Measurements from ENCODE around the gene TCTN1. TPM values are rescaled to one million over a fixed set of nuclear protein-coding genes. Genes with fewer than 3 reads are reported as not detected.

Gene TCTN1
- total and polyA plus RNA-seq, 2 donors (not counting 3 experiments of a cell fraction or from before 2014, with no cell fraction given): 21.1 to 23.3 TPM

GRCh38 chr12:110694330-110694901 is 80.5 kb downstream of the TCTN1 start:
- Histone ChIP-seq H3K27me3 (ENCODE audit: control insufficient read depth in 2 of 2, insufficient read depth in 2 of 2, low read length in 2 of 2) (no peaks in the 10 kb centered on the region), H3K79me2 (ENCODE audit: control insufficient read depth, insufficient read depth, low read length) (no peaks in the 10 kb centered on the region), H3K9me3 (replicated peaks; ENCODE audit: control insufficient read depth, insufficient read depth, low read length) (no peaks in the 10 kb centered on the region), H3K4me3 (replicated peaks in 1 of 3; ENCODE audit: insufficient read depth in 1 of 3, low read depth in 1 of 3, low read length in 3 of 3) (no peak overlapping the region), H2AFZ (ENCODE audit: low read depth, low read length) (no peak overlapping the region), H3K27ac (ENCODE audit: insufficient read depth, low read depth, low read length) (no peak overlapping the region), H3K4me2 (ENCODE audit: insufficient read depth, low read length) (no peak overlapping the region), H3K36me3 (ENCODE audit: control insufficient read depth in 2 of 2, extremely low read depth in 1 of 2, insufficient read depth in 2 of 2, low read length in 2 of 2) (no peaks in the 10 kb centered on the region), H3K9ac (replicated peaks; ENCODE audit: extremely low read depth, insufficient read depth, low read length) (no peak overlapping the region), H3K9me1 (replicated peaks; ENCODE audit: control insufficient read depth, extremely low read depth, insufficient read depth, low read length) (no peaks in the 10 kb centered on the region), H3K4me1 (ENCODE audit: control insufficient read depth, extremely low read depth, insufficient read depth, low read length) (peaks cover 7% of the 10 kb centered on the region), H4K20me1 (replicated peaks; ENCODE audit: control insufficient read depth, extremely low read depth, insufficient read depth, low read length) (no peaks in the 10 kb centered on the region)
- no TSS peak for BruUV-seq (replicated peaks)
- dilution Hi-C loops (cut with MboI; ENCODE audit: extremely low pct_ligation_motif_present, low sequenced_read_pairs): no loop called here
- no peak for FAIRE-seq
- no peak for TF ChIP-seq EZH2 (IDR thresholded peaks at IDR 0.05; ENCODE audit: borderline replicate concordance, low read depth, low read length, severe bottlenecking)
- TF ChIP-seq JUN (IDR thresholded peaks at IDR 0.05; ENCODE audit: borderline replicate concordance, insufficient read depth, insufficient read length, low read depth): no peak
- no peak for TF ChIP-seq POLR2A (IDR thresholded peaks at IDR 0.05; ENCODE audit: low read depth, low read length)
- TF ChIP-seq MYC (IDR thresholded peaks at IDR 0.05; ENCODE audit: low read depth, low read length): no peak
- no peak for TF ChIP-seq FOS (IDR thresholded peaks at IDR 0.05; ENCODE audit: borderline replicate concordance, insufficient read depth, low read length)
- no peak for TF ChIP-seq POLR2AphosphoS5 (IDR thresholded peaks at IDR 0.05; ENCODE audit: insufficient read depth, low read depth, low read length)
- no peak for TF ChIP-seq GATA2 (IDR thresholded peaks at IDR 0.05; ENCODE audit: insufficient read depth, insufficient read length, low read depth, low read length)
- TF ChIP-seq, protein P1, sequence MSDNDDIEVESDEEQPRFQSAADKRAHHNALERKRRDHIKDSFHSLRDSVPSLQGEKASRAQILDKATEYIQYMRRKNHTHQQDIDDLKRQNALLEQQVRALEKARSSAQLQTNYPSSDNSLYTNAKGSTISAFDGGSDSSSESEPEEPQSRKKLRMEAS (IDR thresholded peaks at IDR 0.05; ENCODE audit: insufficient read depth, insufficient read length): no peak
- no peak for TF ChIP-seq CTCF (IDR thresholded peaks at IDR 0.05; ENCODE audit: extremely low read depth in 1 of 2, insufficient read depth in 1 of 2, low read depth in 1 of 2, low read length in 2 of 2)
- ChIA-PET POLR2A (no interaction called here), CTCF (no interaction called here)
- intact Hi-C loops (cut with micrococcal nuclease): no loop called here
- no peak for DNase-seq (ENCODE audit: low read depth, low spot score)
